ENCODE results near the gene EFHC2.
"Not testable (repeated sequence)": the region's sequence is repeated elsewhere in the genome, so short reads cannot be mapped to it uniquely, and the experiment has no call there.

The EFHC2 gene

DNA sequence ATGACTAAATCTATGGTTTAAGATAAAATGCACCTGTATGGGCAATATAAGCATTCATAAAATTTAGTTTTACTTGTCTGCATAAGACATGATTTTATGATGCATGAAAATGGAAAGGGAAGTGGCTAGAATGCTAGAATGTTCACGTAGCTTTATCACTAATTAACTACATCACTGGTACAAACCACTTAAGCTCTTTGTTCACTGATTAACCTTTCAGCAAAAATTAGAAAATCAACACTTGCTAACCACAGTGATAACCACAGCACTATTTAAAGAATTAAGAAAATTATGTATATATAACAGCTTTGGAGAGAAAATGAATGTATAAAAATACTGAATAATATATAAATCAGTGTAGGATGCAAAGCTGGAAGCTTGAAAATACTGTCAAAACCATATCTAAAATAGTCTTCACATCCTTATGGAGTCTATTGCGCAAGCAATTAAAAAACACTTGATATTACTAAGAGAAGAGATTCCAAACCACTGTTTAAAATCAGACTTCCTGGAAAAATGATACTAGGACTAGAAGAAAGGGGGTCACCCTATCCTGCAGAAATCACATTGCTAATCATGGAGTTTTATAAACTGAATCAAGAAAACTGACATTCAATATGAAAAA, 51.9 kb downstream of the EFHC2 start:
- H3K9ac ChIP-seq (ENCODE audit: low read depth, low read length): no peak overlapping the region
- H3K36me3 ChIP-seq (ENCODE audit: control insufficient read depth, insufficient read depth, low read length): no peaks in the 10 kb centered on the region
- H3K4me1 ChIP-seq (ENCODE audit: control insufficient read depth, insufficient read depth, low read length): no peaks in the 10 kb centered on the region
- no peaks in the 10 kb centered on the region for H3K9me3 ChIP-seq (ENCODE audit: control insufficient read depth, insufficient read depth, low read length)
- H3K4me3 ChIP-seq (ENCODE audit: low read depth, low read length): no peak overlapping the region
- H3K27me3 ChIP-seq (ENCODE audit: control insufficient read depth, insufficient read depth, low read length): no peaks in the 10 kb centered on the region

DNA sequence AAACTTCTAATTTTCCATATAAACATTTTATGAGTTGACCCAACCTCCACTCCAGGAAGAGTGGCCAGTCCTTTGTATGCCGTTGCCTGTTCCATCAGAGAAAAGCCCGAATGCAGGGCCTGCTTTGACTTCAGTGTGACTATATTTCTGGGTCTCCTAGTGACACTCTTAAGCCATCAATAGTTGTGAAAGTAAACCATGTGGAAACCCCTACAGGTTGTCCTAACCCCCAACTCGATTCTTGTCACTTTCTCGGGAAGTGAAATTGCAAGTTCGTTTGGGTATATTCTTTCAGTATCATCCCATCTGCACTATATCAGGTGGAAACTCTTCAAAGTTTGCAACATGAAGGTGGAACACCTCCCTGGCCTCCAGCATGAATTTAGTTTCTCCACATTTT, 52.8 kb downstream of the EFHC2 start:
- no peak overlapping the region for H3K9ac ChIP-seq (ENCODE audit: low read depth, low read length)
- H3K4me1 ChIP-seq (ENCODE audit: control insufficient read depth, insufficient read depth, low read length): no peaks in the 10 kb centered on the region
- H3K9me3 ChIP-seq (ENCODE audit: control insufficient read depth, insufficient read depth, low read length): no peaks in the 10 kb centered on the region
- H3K36me3 ChIP-seq (ENCODE audit: control insufficient read depth, insufficient read depth, low read length): no peaks in the 10 kb centered on the region
- no peaks in the 10 kb centered on the region for H3K27me3 ChIP-seq (ENCODE audit: control insufficient read depth, insufficient read depth, low read length)
- H3K4me3 ChIP-seq (ENCODE audit: low read depth, low read length): no peak overlapping the region

DNA sequence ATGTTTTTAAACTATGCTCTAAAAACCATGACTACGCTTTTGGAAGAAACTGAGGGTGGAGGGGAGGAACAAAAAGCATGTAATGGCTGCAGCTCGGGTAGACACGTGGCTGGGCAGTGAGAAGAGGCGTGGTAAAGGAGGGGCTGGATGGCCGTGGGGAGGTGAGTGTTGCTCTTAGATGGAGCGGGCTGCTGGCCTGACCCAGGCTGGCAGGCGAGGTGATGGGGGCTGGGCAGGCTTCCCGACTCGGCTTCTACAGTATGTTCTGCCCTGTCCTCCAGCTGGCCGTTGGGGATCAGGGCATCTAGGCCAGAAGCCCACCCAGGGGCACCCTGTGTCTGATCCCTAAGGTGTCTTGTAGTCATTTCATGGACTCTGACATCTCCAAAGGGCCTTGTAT, 60.7 kb downstream of the EFHC2 start:
- Histone ChIP-seq H3K4me1 (ENCODE audit: control insufficient read depth, insufficient read depth, low read length) (no peaks in the 10 kb centered on the region), H3K4me3 (ENCODE audit: low read depth, low read length) (no peak overlapping the region), H3K9me3 (ENCODE audit: control insufficient read depth, insufficient read depth, low read length) (no peaks in the 10 kb centered on the region), H3K27me3 (ENCODE audit: control insufficient read depth, insufficient read depth, low read length) (no peaks in the 10 kb centered on the region), H3K36me3 (ENCODE audit: control insufficient read depth, insufficient read depth, low read length) (no peaks in the 10 kb centered on the region), H3K9ac (ENCODE audit: low read depth, low read length) (no peak overlapping the region)

DNA sequence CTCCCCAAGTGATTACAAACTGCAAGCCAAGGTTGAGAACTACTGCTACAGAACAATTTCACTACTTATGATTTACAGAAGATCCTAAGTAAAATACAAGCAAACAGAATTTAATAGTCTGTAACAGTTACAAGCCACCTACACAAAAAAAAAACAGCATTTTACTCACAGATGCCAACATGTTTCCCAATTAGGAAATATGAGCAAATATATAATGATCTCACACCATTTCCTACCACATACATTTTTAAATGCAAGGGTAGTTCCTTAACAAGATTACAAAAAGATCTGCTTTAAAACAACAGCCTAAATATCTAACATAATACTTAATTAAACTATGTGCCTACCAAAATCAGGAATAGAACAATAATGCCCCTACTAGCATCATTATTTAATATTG, 63.4 kb downstream of the EFHC2 start:
- H3K36me3 ChIP-seq (ENCODE audit: control insufficient read depth, insufficient read depth, low read length): no peaks in the 10 kb centered on the region
- H3K27me3 ChIP-seq (ENCODE audit: control insufficient read depth, insufficient read depth, low read length): no peaks in the 10 kb centered on the region
- no peak overlapping the region for H3K9ac ChIP-seq (ENCODE audit: low read depth, low read length)
- H3K9me3 ChIP-seq (ENCODE audit: control insufficient read depth, insufficient read depth, low read length): no peaks in the 10 kb centered on the region
- no peaks in the 10 kb centered on the region for H3K4me1 ChIP-seq (ENCODE audit: control insufficient read depth, insufficient read depth, low read length)
- H3K4me3 ChIP-seq (ENCODE audit: low read depth, low read length): no peak overlapping the region

DNA sequence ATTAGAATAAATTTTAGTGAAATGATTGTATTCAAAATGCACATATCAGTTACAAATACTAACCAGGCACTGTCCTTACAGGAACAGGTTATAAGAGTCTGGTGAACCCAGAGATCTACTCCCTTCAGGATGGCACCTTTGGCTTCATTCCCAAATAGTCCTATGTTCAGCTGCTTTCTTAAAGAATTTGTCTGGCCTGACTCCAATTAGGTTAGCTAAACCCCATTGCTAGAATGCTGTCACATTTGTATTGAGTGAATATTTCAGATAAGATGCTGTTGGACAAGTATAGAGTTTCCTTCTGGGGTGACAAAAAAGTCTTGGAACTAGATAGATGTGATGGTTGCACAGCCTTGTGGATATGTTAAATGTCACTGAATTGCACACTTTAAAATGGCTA, 69.4 kb downstream of the EFHC2 start:
- H3K27me3 ChIP-seq (ENCODE audit: control insufficient read depth, insufficient read depth, low read length): no peaks in the 10 kb centered on the region
- H3K4me1 ChIP-seq (ENCODE audit: control insufficient read depth, insufficient read depth, low read length): no peaks in the 10 kb centered on the region
- H3K9ac ChIP-seq (ENCODE audit: low read depth, low read length): no peak overlapping the region
- no peaks in the 10 kb centered on the region for H3K9me3 ChIP-seq (ENCODE audit: control insufficient read depth, insufficient read depth, low read length)
- no peak overlapping the region for H3K4me3 ChIP-seq (ENCODE audit: low read depth, low read length)
- H3K36me3 ChIP-seq (ENCODE audit: control insufficient read depth, insufficient read depth, low read length): no peaks in the 10 kb centered on the region

DNA sequence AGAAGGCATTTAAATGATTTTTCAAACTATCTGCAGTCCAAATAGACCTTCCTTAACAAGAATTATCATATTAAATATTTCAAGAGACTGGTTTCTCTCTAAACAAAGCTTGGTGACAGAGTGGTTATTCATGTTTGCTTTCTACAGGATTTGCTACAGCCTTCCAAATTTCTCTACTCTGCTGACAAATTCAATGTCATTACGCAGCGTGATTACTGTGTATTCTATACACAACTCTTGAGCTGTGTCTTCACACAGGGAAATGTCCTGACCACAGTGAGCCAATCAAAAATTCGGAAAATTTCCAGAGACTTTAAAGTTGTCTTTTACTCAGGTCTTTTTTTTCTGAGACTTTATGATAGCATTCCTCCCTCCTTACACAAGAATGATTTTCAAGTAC, 75.6 kb downstream of the EFHC2 start:
- no peaks in the 10 kb centered on the region for H3K9me3 ChIP-seq (ENCODE audit: control insufficient read depth, insufficient read depth, low read length)
- no peaks in the 10 kb centered on the region for H3K36me3 ChIP-seq (ENCODE audit: control insufficient read depth, insufficient read depth, low read length)
- H3K9ac ChIP-seq (ENCODE audit: low read depth, low read length): no peak overlapping the region
- H3K4me1 ChIP-seq (ENCODE audit: control insufficient read depth, insufficient read depth, low read length): peaks cover 6% of the 10 kb centered on the region
- H3K27me3 ChIP-seq (ENCODE audit: control insufficient read depth, insufficient read depth, low read length): no peaks in the 10 kb centered on the region
- no peak overlapping the region for H3K4me3 ChIP-seq (ENCODE audit: low read depth, low read length)

DNA sequence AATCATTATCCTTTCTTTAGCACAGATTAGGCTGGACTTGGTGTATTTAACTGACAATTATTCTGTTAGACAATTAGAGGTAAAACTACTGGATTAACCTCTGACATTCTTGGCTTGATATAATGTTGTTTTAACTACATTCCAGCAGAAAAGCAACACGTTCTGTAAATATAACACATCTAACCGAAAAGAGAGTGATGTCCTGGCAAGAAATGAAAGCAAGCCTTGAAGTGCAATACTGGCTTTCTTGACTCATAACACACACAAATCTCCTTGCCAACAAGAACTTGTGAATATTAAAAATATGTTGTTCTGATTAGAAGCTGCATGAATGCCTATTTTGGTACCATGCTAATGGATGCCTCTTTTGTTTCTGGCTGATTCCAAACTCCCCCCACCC, 76.4 kb downstream of the EFHC2 start:
- Histone ChIP-seq H3K9me3 (ENCODE audit: control insufficient read depth, insufficient read depth, low read length) (no peaks in the 10 kb centered on the region), H3K36me3 (ENCODE audit: control insufficient read depth, insufficient read depth, low read length) (no peaks in the 10 kb centered on the region), H3K4me1 (ENCODE audit: control insufficient read depth, insufficient read depth, low read length) (peaks cover 6% of the 10 kb centered on the region), H3K4me3 (ENCODE audit: low read depth, low read length) (no peak overlapping the region), H3K9ac (ENCODE audit: low read depth, low read length) (no peak overlapping the region), H3K27me3 (ENCODE audit: control insufficient read depth, insufficient read depth, low read length) (no peaks in the 10 kb centered on the region)

DNA sequence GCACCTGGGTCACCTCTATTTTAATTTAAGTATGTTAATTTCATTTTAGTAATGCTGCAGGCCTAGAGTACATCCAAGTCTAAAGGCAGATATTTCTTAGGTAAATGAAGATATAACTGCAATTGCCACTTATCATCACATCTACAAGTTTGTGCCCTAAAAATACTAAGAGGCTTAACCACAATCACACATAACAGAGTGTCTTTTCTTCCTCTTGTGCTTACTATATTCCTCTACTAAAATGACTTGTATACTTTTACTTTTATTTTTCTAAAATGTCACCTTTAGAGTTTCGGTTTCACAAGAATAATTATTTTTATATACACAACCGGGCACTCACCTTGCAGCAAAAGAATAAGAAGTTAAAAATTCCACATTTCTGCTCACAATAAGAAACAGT, 77.9 kb downstream of the EFHC2 start:
- H3K36me3 ChIP-seq (ENCODE audit: control insufficient read depth, insufficient read depth, low read length): no peaks in the 10 kb centered on the region
- H3K9me3 ChIP-seq (ENCODE audit: control insufficient read depth, insufficient read depth, low read length): no peaks in the 10 kb centered on the region
- no peak overlapping the region for H3K4me3 ChIP-seq (ENCODE audit: low read depth, low read length)
- peaks cover 6% of the 10 kb centered on the region for H3K4me1 ChIP-seq (ENCODE audit: control insufficient read depth, insufficient read depth, low read length)
- no peak overlapping the region for H3K9ac ChIP-seq (ENCODE audit: low read depth, low read length)
- no peaks in the 10 kb centered on the region for H3K27me3 ChIP-seq (ENCODE audit: control insufficient read depth, insufficient read depth, low read length)

DNA sequence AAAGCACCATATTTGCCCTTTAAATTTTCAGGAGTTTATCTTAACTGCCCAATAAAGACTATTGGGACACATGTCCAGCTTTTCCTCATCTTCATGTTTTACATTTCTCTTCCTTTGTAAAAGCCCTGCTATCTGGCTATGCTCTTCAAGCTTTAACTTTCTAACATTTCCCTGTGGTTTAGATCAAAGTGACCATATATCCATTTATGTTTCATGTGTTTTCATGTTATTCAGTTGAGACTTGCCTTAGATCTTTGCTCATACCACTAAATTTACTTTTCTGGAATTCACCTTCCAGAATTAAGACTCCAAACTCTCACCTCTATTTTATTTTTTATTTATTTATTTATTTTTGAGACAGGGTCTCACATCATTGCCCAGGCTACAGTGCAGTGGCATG, 78.5 kb downstream of the EFHC2 start:
- H3K27me3 ChIP-seq (ENCODE audit: control insufficient read depth, insufficient read depth, low read length): no peaks in the 10 kb centered on the region
- no peak overlapping the region for H3K4me3 ChIP-seq (ENCODE audit: low read depth, low read length)
- no peaks in the 10 kb centered on the region for H3K9me3 ChIP-seq (ENCODE audit: control insufficient read depth, insufficient read depth, low read length)
- H3K36me3 ChIP-seq (ENCODE audit: control insufficient read depth, insufficient read depth, low read length): no peaks in the 10 kb centered on the region
- no peak overlapping the region for H3K9ac ChIP-seq (ENCODE audit: low read depth, low read length)
- H3K4me1 ChIP-seq (ENCODE audit: control insufficient read depth, insufficient read depth, low read length): peaks cover 6% of the 10 kb centered on the region

DNA sequence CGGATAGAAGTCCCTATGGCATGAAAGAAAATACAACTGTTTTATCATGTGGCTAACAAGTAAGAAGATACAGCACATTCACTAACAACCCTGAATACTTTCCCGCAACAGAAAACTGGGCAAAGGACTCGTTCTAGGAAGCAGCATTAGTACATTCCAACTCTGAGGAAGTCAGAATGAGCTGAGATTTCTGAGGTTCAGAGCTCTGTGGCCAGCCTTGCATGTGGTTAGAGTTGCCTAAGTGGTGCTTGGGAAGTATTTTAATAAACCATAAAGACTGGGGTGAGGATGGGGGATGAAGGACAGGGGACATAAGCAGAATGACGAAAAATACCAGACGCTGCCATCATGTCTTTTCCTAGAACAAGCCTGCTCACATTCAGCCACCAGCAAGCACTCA, 82.2 kb downstream of the EFHC2 start:
- H3K27me3 ChIP-seq (ENCODE audit: control insufficient read depth, insufficient read depth, low read length): no peaks in the 10 kb centered on the region
- no peak overlapping the region for H3K4me3 ChIP-seq (ENCODE audit: low read depth, low read length)
- no peaks in the 10 kb centered on the region for H3K36me3 ChIP-seq (ENCODE audit: control insufficient read depth, insufficient read depth, low read length)
- no peak overlapping the region for H3K9ac ChIP-seq (ENCODE audit: low read depth, low read length)
- H3K4me1 ChIP-seq (ENCODE audit: control insufficient read depth, insufficient read depth, low read length): no peaks in the 10 kb centered on the region
- H3K9me3 ChIP-seq (ENCODE audit: control insufficient read depth, insufficient read depth, low read length): no peaks in the 10 kb centered on the region

DNA sequence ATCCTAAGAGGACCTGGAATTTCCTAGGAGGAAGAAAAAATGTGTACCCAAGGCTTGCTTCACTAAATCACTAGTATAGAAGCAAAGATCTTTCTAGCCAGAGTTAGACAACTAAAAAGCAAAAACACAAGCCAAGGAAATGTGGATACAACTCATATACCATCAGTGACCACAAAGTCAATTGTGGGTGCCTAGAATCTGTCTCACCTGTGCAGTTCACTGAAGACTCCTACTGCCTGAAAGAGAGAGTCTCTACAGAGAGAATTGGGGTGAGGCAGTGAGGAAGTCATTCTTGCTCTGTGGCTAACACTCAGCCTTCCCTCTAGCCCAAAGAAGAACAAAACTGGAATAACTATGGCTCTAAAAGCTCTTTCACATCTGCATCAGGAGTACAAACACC, 82.9 kb downstream of the EFHC2 start:
- Histone ChIP-seq H3K4me1 (ENCODE audit: control insufficient read depth, insufficient read depth, low read length) (no peaks in the 10 kb centered on the region), H3K9me3 (ENCODE audit: control insufficient read depth, insufficient read depth, low read length) (no peaks in the 10 kb centered on the region), H3K4me3 (ENCODE audit: low read depth, low read length) (no peak overlapping the region), H3K9ac (ENCODE audit: low read depth, low read length) (no peak overlapping the region), H3K36me3 (ENCODE audit: control insufficient read depth, insufficient read depth, low read length) (no peaks in the 10 kb centered on the region), H3K27me3 (ENCODE audit: control insufficient read depth, insufficient read depth, low read length) (no peaks in the 10 kb centered on the region)

DNA sequence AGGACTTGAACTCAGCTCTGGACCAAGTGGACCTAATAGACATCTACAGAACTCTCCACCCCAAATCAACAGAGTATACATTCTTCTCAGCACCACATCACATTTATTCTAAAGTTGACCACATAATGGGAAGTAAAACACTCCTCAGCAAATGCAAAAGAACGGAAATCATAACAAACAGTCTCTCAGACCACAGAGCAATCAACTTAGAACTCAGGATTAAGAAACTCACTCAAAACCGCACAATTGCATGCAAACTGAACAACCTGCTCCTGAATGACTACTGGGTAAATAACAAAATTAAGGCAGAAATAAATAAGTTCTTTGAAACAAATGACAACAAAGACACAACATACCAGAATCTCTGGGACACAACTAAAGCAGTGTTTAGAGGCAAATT, 87.7 kb downstream of the EFHC2 start:
- H3K9me3 ChIP-seq (ENCODE audit: control insufficient read depth, insufficient read depth, low read length); H3K4me3 ChIP-seq (ENCODE audit: low read depth, low read length); H3K36me3 ChIP-seq (ENCODE audit: control insufficient read depth, insufficient read depth, low read length); H3K27me3 ChIP-seq (ENCODE audit: control insufficient read depth, insufficient read depth, low read length); H3K4me1 ChIP-seq (ENCODE audit: control insufficient read depth, insufficient read depth, low read length); H3K9ac ChIP-seq (ENCODE audit: low read depth, low read length): not testable (repeated sequence)

DNA sequence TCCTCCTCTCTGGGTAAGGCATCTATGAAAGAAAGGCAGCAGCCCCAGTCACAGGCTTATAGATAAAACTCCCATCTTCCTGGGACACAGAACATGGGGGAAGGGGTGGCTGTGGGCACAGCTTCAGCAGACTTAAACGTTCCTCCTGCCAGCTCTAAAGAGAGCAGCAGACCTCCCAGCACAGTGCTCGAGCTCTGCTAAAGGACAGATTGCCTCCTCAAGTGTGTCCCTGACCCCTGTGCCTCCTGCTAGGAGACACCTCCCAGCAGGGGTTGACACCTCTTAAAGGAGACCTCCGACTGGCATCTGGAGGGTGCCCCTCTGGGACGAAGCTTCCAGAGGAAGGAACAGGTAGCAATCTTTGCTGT, 89.9 kb downstream of the EFHC2 start:
- H3K27me3 ChIP-seq (ENCODE audit: control insufficient read depth, insufficient read depth, low read length): no peaks in the 10 kb centered on the region
- peaks cover 2% of the 10 kb centered on the region for H3K9me3 ChIP-seq (ENCODE audit: control insufficient read depth, insufficient read depth, low read length)
- no peaks in the 10 kb centered on the region for H3K36me3 ChIP-seq (ENCODE audit: control insufficient read depth, insufficient read depth, low read length)
- H3K4me3 ChIP-seq (ENCODE audit: low read depth, low read length): no peak overlapping the region
- no peaks in the 10 kb centered on the region for H3K4me1 ChIP-seq (ENCODE audit: control insufficient read depth, insufficient read depth, low read length)
- no peak overlapping the region for H3K9ac ChIP-seq (ENCODE audit: low read depth, low read length)
